Prostate gland (tissue), 2 donors: ENCODE data around the gene CDH16.

ENCODE experiments used
- CTCF ChIP-seq, 4 experiments: fragments of 200-600 bp in 2 of 4; fragments of 450-650 bp in 2 of 4; sonication (generic) in 2 of 4; IDR thresholded peaks; 1 replicate in 3 of 4; 2 replicates in 1 of 4; pipeline ENCODE4 v1.5.1; 2016 to 2019; ENCODE audit warnings: antibody characterized with exemption in 4 of 4, mild to moderate bottlenecking in 2 of 4, moderate library complexity in 2 of 4
- POLR2A ChIP-seq: fragments of 450-650 bp; IDR thresholded peaks from one replicate; pipeline ENCODE4 v1.6.1; 2016; ENCODE audit warnings: antibody characterized with exemption, mild to moderate bottlenecking

DNA sequence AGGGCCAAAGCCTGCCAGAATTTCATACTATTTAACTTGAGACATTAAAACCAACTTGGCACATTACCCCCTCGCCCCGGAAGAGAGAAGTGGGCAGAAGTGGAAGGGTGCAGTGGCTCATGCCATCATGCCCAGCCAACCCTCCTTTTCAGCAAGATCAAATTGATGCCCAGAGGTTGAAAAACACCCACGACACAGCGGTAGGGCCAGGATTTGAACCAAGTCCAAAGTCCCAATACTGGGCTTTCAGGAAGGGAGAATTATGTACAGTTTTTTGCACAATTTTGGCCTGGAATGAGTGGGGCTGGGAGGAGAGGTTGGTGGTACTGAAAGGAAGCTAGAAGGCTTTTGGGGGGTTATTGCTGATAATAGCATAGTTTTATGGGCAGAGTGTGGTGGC lies 27.3 kb downstream of the CDH16 start:
- no peak for TF ChIP-seq CTCF (IDR thresholded peaks at IDR 0.05)
- TF ChIP-seq POLR2A = no peak
